ENCODE data around the gene PLCE1.

The PLCE1 gene

DNA sequence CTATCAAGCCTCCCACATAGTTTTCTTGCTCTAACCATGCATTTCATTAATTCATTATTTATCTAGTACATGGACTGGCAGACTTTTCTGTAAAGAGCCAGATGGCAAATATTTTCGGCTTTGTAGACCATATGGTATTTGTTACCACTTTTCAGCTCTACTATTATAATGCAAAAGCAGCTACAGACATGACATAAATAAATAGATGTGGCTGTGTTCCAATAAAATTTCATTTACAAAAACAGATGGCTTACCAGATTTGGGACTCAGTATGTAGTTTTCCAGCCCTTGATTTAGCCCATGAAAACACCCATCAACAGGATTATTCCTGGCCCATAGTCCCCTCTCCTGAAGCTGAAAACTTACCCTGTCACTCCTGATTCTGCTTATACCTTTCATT is 32.1 kb downstream of the PLCE1 start:
- DNase-seq, result no peak

DNA sequence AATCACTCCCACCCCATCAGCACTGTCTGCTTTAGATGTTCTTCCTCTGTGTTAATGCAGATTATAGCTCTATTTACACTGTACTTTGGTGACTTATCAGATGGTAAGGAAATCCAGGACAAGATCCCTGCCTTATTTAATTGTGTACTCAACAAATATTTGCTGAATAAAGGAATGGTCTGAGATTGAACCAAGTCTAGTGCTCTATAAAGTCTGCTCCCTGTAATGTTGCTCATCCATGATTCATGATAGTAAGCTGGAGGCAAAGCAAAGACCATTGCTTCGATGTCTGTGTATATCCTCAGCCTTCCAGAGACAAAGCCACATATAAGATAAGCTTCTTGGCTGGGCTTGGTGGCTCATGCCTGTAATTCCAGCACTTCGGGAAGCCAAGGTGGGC is 33.5 kb downstream of the PLCE1 start:
- DNase-seq, result no peak

DNA sequence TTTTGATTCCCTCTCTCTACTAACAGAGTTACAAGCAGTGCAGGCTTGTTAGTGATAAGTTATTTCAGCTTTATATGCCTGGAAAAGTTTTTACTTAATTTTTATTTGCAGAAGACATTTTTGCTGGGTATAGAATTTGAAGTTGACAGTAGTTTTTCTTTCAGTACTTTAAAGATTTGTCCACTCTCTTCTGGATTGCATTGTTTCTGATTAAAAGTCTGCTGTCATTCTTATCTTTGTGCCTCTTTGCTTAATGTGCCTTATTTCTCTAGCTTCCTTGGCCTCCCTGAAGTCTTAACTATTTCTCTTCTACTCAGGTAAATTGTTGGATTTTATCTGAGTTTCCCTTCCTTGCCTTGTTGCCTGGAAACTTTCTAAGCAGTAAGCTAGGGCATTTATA is 36.2 kb downstream of the PLCE1 start:
- no peak for DNase-seq

DNA sequence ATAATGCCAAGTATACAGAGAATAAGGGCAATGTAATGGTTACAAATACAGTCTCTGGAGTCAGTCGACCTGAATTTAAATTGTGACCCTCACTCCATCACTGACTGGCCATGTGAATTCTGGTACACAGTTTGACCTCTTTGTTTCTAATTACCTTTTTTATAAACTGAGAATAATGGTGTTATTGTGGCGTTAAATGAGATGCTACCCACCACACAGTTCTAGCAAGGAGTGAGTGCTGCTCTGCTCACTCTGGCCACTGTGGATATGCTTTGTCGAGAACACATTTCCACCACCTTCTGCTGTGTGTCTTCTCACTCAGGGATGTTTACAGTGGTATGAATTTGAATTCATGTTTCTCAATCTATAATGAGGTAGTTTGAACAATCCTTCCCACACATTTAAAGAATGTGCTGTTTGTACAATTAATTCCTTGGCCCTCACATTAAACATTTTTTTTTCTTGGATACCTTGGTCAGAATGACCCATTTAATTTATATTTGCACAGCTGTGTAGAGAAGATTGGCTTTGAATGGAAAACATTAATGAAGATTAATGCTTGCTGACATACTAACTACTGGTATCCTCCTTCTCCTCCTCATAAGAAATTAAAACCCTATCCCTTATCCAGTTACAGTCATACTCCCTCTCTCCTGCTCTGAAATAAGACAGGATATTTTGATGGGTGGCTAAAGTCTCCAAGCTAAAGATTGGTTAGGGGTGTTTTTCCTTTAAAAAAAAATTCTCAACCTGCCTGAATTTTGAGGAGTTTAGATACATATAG is 42.4 kb downstream of the PLCE1 start:
- no peak for DNase-seq

DNA sequence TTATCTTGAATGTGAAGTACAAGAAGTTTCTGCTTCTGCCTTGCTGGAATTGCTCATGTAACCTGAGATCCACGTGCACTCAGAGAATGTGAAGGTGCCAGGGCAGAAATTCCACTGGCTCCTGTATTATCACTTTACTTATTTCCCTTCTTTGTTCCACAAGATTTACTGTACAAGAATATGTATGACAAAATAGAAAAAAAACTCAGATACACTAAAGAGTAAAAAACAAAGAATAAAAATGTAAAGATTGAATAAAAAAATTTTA is 43.0 kb downstream of the PLCE1 start:
- no peak for DNase-seq

DNA sequence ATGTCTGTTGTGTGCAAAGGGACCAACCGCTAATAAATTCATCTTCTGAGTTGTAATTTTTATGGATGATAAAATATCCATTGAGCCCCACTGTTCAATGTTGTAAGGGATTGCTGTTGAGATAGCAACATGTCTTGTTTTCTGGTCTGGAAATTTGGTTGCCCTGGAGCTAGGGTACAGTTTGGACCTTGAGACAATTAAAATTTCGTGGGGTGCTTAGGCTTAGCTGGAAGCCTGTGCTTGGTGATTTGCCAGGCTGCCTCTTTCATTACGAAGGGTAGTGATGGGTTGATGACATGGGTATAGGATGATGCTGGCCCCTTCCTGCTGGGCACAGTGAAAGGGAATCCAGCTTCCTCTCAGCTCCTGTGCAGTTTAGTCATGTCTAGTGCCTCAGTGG is 43.6 kb downstream of the PLCE1 start:
- DNase-seq, result no peak

DNA sequence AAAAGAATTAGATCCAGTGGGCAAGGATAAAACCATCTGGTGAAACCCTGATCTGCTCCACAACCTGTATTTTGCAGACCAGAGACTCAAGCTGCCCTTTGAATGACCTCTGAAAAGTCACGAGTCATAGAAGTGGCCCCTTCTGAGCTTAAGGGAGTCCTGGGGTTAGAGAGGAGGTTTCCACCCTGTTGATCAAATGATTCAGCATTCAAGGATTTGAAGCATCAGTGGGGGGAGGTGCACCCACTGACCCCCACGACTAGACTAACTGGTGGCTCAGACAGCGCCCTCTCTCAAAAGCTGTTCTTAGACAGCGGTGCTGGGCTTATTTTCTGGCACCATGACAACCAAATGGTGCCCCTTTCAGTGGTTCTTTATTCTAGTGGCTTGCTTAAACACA is 44.3 kb downstream of the PLCE1 start:
- DNase-seq, result no peak

DNA sequence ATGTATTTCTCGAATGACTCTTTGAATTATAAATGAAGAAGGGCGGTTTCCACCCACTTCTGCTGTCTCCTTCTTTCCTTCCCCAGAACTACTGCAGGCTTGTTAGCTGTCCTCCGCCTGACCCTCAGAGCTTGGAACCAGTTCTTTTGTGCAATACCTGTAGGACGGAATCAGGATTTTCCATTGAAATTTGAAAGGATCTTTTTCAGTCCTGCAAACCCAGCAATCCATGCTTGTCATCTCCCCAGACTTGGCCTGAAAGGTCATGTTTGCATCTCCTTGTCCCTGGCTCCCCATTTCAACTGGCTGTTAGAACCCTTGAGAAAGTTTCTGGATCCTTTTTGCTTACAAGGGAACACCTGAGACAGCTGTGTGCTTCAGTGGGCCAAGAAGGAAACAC is 47.5 kb downstream of the PLCE1 start:
- no peak for DNase-seq

DNA sequence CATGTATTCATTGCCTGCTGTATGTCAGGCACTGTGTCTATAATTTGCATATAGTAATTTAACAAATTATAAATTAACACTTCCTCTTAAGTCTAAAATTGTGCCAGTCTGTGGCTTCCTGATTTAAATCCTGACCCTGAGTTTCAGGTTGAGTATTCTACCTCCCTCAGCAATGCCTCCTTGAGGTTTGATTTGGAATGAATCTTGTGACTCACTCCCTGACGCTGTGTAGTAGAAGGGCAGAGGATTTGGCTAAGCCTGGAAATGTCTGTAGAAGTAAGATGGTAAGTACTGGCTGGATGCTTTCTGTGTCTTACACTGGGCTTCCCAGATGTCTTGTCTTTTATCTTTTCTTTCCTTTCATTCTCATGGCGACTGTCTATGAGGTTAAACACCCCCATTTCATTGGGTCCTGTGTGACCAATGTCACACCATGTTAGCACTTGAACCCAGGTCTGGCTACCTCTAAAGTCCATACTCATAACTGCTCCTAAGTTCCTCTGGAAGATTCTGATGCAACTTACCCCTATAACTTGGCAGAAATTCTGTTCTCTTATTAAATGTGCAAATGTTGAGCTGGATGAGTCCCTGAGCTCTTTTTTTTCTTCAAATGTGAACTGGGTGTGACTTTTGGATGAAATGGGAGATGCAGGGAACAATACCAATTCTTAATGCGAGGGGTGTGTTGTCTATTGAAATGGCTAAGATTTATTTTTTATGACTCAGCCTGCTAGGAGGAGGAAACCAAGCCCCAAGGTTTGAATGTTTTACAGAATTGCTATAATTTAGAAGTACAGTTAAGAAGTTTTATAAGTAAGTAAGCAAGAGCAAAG is 48.5 kb downstream of the PLCE1 start:
- DNase-seq, result no peak

DNA sequence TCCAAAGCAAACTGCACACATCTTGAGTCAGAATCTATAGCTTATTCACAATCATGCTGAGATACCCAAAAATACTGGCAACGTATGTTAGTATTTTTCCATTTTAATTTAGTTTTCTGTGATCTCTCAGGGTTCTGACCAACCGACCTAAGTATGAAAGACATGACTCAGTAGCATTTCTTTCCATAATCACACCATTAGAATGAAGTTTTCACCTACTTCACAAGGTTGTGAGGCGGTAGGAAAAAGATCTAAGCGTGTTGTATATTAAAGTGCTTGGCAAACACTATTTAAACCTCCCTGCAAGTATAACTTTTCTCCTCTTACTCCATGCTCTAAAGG is 49.1 kb downstream of the PLCE1 start:
- no peak for DNase-seq

All from CD4-positive, alpha-beta T cell treated with Interleukin-17A for 1 hour (primary cell).